Measurements from ENCODE around the gene SORCS2.

DNA sequence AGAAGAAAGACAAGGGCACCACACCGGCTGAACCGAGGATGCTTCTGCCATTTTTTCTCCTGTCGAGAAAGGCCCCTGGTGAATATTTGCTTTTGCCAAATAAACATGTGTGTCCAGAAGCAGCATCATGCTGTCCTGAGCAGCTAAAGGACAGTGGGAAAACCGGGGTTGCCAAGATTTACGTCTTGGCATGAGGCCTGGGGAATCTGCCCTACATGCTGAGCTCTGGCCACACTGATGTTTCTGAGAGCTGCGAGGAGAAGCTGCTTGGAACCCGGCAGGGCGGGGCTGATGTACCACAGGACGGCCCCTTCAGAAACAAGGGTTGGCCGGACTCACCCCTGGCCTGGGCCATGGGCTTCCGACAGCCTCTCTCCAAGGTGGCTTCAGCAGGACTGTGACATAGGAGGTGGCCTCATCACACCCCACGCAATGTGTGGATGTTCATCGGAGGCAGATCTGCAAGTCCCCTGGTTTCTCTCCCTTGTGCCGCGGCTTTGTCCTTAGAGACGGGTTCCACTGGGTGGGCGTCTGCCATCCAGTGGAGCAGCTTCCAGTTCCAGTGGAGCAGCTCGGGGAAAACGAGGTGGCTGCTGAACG lies 42.2 kb upstream of the SORCS2 start:
- no peak for TF ChIP-seq RCOR1 (IDR thresholded peaks at IDR 0.05; ENCODE audit: insufficient replicate concordance, low read length)
- TF ChIP-seq, protein P1, sequence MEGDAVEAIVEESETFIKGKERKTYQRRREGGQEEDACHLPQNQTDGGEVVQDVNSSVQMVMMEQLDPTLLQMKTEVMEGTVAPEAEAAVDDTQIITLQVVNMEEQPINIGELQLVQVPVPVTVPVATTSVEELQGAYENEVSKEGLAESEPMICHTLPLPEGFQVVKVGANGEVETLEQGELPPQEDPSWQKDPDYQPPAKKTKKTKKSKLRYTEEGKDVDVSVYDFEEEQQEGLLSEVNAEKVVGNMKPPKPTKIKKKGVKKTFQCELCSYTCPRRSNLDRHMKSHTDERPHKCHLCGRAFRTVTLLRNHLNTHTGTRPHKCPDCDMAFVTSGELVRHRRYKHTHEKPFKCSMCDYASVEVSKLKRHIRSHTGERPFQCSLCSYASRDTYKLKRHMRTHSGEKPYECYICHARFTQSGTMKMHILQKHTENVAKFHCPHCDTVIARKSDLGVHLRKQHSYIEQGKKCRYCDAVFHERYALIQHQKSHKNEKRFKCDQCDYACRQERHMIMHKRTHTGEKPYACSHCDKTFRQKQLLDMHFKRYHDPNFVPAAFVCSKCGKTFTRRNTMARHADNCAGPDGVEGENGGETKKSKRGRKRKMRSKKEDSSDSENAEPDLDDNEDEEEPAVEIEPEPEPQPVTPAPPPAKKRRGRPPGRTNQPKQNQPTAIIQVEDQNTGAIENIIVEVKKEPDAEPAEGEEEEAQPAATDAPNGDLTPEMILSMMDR (conservative IDR thresholded peaks at IDR 0.05; ENCODE audit: low read depth, low read length) = no peak
